SK-N-SH (cell line): ENCODE data around the gene FGFRL1.

Experiments
- JUND ChIP-seq: IDR thresholded peaks from 2 replicates; pipeline ENCODE4 v1.4.0; 2012
- MEF2A ChIP-seq: IDR thresholded peaks from 2 replicates; pipeline ENCODE4 v1.4.0; 2012; ENCODE audit warnings: low read depth, borderline replicate concordance
- SIN3A ChIP-seq: IDR thresholded peaks from 2 replicates; pipeline ENCODE4 v1.6.1; 2012; ENCODE audit warnings: low read depth, mild to moderate bottlenecking, low read length, moderate library complexity, borderline replicate concordance
- TF ChIP-seq, protein P1 (sequence below): fragments of 150-350 bp; IDR thresholded peaks from 2 replicates; pipeline ENCODE4 v1.6.1; 2017; ENCODE audit warnings: antibody characterized with exemption, low read length, low read depth, borderline replicate concordance
- TF ChIP-seq, protein P2 (sequence below): fragments of 200-600 bp; sonication (generic); IDR thresholded peaks from 2 replicates; pipeline ENCODE4 v1.6.1; 2017; ENCODE audit warnings: antibody characterized with exemption, mild to moderate bottlenecking, moderate library complexity
- TF ChIP-seq, protein P3 (sequence below): IDR thresholded peaks from 2 replicates; pipeline ENCODE4 v1.4.0; 2012; ENCODE audit warnings: low read depth, borderline replicate concordance

DNA sequence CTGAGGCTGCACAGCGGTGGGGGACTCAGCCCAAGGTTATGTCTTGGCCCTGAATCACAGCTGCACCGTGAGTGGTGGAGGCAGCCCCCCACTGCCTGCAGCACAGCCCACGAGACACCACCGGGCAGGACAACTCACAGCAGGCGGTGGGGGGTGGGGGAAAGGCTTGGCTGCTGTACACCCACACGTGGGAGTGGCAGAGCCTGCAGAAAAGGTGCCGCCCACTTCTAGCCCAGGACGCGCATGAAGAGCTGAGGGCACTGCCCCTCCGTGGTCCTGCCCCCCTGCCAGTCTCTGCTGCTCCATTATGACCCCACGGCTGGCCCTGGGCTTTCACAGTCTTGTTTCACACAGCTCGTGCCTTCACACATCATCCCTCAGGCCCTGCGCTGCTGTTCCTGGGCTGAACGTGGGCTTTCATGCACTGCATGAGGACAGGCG lies 40.8 kb downstream of the FGFRL1 start:
- no peak for TF ChIP-seq MEF2A
- no peak for TF ChIP-seq JUND
- TF ChIP-seq, protein P1, sequence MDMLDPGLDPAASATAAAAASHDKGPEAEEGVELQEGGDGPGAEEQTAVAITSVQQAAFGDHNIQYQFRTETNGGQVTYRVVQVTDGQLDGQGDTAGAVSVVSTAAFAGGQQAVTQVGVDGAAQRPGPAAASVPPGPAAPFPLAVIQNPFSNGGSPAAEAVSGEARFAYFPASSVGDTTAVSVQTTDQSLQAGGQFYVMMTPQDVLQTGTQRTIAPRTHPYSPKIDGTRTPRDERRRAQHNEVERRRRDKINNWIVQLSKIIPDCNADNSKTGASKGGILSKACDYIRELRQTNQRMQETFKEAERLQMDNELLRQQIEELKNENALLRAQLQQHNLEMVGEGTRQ = no peak
- TF ChIP-seq, protein P2, sequence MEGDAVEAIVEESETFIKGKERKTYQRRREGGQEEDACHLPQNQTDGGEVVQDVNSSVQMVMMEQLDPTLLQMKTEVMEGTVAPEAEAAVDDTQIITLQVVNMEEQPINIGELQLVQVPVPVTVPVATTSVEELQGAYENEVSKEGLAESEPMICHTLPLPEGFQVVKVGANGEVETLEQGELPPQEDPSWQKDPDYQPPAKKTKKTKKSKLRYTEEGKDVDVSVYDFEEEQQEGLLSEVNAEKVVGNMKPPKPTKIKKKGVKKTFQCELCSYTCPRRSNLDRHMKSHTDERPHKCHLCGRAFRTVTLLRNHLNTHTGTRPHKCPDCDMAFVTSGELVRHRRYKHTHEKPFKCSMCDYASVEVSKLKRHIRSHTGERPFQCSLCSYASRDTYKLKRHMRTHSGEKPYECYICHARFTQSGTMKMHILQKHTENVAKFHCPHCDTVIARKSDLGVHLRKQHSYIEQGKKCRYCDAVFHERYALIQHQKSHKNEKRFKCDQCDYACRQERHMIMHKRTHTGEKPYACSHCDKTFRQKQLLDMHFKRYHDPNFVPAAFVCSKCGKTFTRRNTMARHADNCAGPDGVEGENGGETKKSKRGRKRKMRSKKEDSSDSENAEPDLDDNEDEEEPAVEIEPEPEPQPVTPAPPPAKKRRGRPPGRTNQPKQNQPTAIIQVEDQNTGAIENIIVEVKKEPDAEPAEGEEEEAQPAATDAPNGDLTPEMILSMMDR = no peak
- TF ChIP-seq, protein P3, sequence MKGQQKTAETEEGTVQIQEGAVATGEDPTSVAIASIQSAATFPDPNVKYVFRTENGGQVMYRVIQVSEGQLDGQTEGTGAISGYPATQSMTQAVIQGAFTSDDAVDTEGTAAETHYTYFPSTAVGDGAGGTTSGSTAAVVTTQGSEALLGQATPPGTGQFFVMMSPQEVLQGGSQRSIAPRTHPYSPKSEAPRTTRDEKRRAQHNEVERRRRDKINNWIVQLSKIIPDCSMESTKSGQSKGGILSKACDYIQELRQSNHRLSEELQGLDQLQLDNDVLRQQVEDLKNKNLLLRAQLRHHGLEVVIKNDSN = no peak
- no peak for TF ChIP-seq SIN3A
